ENCODE measurements around the gene ZNF146. TPM values are rescaled to one million over a fixed set of nuclear protein-coding genes. Genes with fewer than 3 reads are reported as not detected.
"Not testable (repeated sequence)": the region's sequence is repeated elsewhere in the genome, so short reads cannot be mapped to it uniquely, and the experiment has no call there.

ZNF146 gene
- total RNA-seq, 4 donors from 2014 or later = 45.6 to 89.0 (median 61.2) TPM

DNA sequence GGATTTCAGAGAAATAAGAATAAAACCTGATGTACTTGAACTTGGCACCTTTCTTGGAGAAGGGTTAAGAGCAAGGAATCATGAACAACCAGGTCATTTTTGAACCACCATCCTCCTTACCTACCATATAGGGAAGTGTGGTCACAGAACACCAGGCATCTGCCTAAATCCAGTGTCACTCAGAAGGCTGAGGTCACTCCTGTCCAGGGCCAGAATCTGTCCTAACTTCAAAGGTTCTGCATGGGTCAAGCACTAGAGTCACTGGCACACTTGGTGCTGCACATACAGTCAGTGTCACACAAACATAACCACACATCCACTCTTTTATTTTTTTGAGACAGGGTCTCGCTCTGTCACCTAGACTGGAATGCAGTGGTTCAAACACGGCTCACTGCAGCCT is 2.0 kb upstream of the ZNF146 start:
- ATAC-seq (ENCODE audit: low FRiP score) = no peak
- no peak for DNase-seq (ENCODE audit: low spot score)

DNA sequence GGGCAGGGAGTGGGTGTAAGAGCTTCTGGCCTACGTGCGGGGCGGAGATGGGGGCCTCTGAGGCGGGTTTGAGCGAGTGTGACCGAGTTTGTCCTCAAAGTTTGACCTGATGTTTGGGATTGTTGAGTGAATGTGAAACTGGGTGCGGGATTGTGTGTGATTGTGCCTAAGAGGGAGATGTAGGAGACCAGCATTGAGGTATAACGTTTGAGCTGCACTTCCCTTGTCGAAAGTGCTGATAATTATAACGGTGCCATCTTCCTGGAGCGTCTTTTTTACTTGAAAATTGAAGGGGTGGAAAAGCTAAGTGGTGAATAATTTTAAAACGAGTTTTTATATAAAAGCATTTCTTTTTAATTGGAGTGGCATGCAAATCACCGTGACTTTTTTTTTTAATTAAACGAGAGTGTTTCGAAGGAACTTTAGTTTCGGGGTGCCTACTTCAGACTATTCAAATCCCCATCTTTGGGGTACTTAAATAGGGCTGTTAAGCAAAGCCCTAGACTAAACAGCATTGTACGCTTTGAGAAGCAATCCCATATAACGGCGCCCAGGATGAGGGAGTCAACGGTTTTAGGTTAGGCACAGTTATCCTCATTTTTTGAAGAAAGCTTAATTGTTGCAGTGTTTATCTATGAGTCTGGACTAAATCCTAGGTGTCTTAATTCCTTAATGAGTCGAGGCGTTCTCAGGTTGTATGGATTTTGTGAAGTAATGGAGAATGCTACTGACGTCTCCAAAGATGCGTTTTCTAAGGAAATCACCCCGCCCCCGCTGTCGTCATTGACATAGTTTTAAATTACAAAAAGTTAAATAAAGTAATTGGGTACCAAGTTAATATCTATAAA is 594 bp downstream of the ZNF146 start:
- TF ChIP-seq, protein P1, sequence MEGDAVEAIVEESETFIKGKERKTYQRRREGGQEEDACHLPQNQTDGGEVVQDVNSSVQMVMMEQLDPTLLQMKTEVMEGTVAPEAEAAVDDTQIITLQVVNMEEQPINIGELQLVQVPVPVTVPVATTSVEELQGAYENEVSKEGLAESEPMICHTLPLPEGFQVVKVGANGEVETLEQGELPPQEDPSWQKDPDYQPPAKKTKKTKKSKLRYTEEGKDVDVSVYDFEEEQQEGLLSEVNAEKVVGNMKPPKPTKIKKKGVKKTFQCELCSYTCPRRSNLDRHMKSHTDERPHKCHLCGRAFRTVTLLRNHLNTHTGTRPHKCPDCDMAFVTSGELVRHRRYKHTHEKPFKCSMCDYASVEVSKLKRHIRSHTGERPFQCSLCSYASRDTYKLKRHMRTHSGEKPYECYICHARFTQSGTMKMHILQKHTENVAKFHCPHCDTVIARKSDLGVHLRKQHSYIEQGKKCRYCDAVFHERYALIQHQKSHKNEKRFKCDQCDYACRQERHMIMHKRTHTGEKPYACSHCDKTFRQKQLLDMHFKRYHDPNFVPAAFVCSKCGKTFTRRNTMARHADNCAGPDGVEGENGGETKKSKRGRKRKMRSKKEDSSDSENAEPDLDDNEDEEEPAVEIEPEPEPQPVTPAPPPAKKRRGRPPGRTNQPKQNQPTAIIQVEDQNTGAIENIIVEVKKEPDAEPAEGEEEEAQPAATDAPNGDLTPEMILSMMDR (IDR thresholded peaks at IDR 0.05) = no peak
- ATAC-seq (ENCODE audit: low FRiP score) = no peak
- DNase-seq (ENCODE audit: low spot score) = no peak

More for the DNA sequence above, 2.0 kb upstream of the ZNF146 start:
- TF ChIP-seq, protein P1 (IDR thresholded peaks at IDR 0.05) = no peak

DNA sequence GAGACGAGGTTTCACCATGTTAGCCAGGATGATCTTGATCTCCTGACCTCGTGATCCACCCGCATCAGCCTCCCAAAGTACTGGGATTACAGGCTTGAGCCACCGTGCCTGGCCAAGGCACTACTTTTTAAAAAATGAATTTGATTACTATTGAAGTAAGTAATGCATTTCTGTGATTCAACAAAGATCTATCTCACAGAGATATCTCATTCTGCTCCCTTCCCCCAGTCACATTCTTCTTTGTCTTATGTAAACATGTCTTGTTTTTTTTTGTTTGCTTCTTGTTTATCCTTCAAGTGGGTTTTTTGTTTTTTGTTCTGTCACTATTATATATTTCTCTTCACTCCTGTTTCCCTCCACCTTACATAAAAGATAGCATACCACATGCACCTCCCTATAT is 6.6 kb downstream of the ZNF146 start:
- no peak for ATAC-seq (ENCODE audit: low FRiP score)
- TF ChIP-seq, protein P1 (IDR thresholded peaks at IDR 0.05) = no peak

DNA sequence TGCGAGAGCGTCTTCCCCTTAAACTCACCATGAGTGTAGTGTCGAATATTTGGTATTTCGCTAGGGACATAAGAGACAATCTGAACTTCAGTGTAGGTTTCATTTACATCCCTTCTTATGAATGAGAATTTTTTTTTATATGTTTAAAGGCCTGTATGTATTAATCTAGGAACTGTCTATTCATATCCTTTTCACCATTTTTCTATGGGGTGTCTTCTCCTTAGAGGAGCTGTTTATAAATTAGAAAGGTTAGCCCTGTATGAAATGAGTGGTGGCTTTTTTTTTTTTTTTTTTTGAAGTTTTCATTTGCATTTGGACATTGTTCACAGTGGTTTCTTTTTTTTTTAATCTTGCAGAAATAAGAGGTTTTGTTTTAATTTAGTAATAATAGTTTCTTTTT is 7.6 kb downstream of the ZNF146 start:
- DNase-seq (ENCODE audit: low spot score) (no peak), ATAC-seq (ENCODE audit: low FRiP score) (no peak)
- TF ChIP-seq, protein P1 (IDR thresholded peaks at IDR 0.05) = no peak

More for the DNA sequence above, 6.6 kb downstream of the ZNF146 start:
- DNase-seq (ENCODE audit: low spot score) = no peak

DNA sequence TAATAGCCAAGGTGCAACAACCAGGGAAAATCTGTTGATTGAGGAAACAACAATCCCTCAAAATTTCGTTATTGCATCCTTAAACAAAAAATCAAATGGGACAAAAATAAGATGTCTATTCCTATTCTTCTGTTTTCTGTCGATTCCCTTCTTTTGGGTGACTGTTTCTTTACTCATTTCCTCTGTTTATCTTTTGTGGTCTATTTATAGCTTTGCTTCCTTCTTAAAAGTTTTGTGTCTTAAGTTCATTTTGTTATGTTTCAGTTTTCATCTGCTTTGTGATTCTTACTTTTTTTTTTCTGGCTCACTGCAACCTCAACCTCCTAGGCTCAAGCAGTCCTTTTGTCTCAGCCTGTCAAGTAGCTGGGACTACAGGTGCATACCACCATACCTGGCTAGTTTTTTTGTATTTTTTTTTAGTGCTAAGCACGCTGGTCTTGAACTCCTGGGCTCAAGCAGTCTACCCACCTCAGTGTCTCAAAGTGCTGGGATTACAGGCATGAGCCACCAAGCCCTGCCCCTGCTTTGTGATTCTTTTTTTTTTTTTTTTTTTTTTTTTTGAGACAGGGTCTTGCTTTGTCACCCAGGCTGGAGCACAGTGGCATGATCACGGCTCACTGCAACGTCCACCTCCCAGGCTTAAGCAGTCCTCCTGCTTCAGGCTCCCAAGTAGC is 10.4 kb downstream of the ZNF146 start:
- DNase-seq (ENCODE audit: low spot score) (no peak), ATAC-seq (ENCODE audit: low FRiP score) (no peak)
- TF ChIP-seq, protein P1 (IDR thresholded peaks at IDR 0.05) = no peak

DNA sequence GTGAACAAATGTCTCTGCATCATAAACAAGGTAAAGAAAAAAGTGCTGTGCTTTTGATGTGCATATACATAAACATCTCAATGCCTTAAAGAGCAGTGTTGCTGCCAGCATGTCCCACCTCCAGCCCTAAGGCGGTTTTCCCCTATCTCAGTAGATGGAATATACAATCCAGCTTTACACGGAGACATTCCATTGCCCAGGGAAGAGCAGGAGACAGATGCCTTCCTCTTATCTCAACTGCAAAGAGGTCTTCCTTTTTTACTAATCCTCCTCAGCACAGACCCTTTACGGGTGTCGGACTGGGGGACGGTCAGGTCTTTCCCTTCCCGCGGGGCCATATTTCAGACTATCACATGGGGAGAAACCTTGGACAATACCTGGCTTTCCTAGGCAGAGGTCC is 18.7 kb downstream of the ZNF146 start:
- not testable (repeated sequence) for DNase-seq (ENCODE audit: low spot score); ATAC-seq (ENCODE audit: low FRiP score)

DNA sequence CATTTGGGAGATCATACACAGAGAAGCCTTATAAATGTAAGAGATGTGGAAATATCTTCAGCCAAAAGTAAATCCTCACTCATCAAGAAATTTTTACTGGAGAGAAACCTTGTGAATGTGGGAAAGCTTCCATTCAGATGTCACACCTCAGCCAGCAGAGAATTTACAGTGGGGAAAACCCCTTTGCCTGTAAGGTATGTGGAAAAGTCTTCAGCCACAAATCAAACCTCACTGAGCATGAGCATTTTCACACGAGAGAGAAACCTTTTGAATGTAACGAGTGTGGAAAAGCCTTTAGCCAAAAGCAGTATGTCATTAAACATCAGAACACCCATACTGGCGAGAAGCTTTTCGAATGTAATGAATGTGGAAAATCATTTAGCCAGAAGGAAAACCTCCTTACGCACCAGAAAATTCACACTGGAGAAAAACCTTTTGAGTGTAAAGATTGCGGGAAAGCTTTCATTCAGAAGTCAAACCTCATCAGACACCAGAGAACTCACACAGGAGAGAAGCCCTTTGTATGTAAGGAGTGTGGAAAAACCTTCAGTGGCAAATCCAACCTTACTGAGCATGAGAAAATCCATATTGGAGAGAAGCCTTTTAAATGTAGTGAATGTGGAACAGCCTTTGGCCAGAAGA is 21.5 kb downstream of the ZNF146 start:
- ATAC-seq (ENCODE audit: low FRiP score) (no peak), DNase-seq (ENCODE audit: low spot score) (no peak)
- TF ChIP-seq, protein P1 (IDR thresholded peaks at IDR 0.05) = no peak

Data from omental fat pad (tissue), 4 donors.